Neural cell (in vitro differentiated cells): ENCODE results near the gene MYCBP. TPM values are rescaled to one million over a fixed set of nuclear protein-coding genes. Genes with fewer than 3 reads are reported as not detected.
A peak's percentile ranks its signal among the peaks of the same experiment; 100 is the strongest.

ENCODE experiments used
- H2AFZ ChIP-seq: fragments of 200-600, 300-800 bp; sonication (generic), shearing (Covaris generic); 2 replicates; pipeline ENCODE4 v1.6.0; 2014; ENCODE audit warnings: low read depth, mild to moderate bottlenecking, antibody characterized with exemption, low read length, moderate library complexity
- H3F3A ChIP-seq: fragments of 200-600 bp; shearing (Covaris generic); 2 replicates; pipeline ENCODE4 v1.6.1; 2016; ENCODE audit warnings: mild to moderate bottlenecking, moderate library complexity, mixed read lengths, antibody characterized with exemption, low read length; ENCODE audit not compliant: insufficient read depth, poor library complexity, severe bottlenecking
- H3K27ac ChIP-seq: fragments of 200-600, 300-800 bp; sonication (generic), shearing (Covaris generic); 2 replicates; pipeline ENCODE4 v1.5.1; 2014; ENCODE audit warnings: mild to moderate bottlenecking, low read length, moderate library complexity
- H3K27me3 ChIP-seq: fragments of 300-800, 200-600 bp; sonication (generic), shearing (Covaris generic); 2 replicates; pipeline ENCODE4 v1.6.0; 2014; ENCODE audit warnings: mild to moderate bottlenecking, low read depth, low read length, moderate library complexity; ENCODE audit not compliant: insufficient read depth
- H3K36me3 ChIP-seq: fragments of 300-800, 200-600 bp; sonication (generic), shearing (Covaris generic); 2 replicates; pipeline ENCODE4 v1.5.1; 2014; ENCODE audit warnings: mild to moderate bottlenecking, antibody characterized with exemption, low read length, moderate library complexity; ENCODE audit not compliant: insufficient read depth
- H3K4me2 ChIP-seq: fragments of 300-800, 200-600 bp; sonication (generic), shearing (Covaris generic); 2 replicates; pipeline ENCODE4 v1.6.0; 2014; ENCODE audit warnings: mild to moderate bottlenecking, low read length
- H3K4me3 ChIP-seq: fragments of 300-800, 200-600 bp; sonication (generic), shearing (Covaris generic); 2 replicates; pipeline ENCODE4 v1.5.1; 2014; ENCODE audit warnings: mild to moderate bottlenecking, low read length, moderate library complexity
- H3K79me2 ChIP-seq: fragments of 200-600 bp; shearing (Covaris generic); replicated peaks from 2 replicates; pipeline ENCODE4 v1.6.0; 2014; ENCODE audit warnings: mild to moderate bottlenecking, low read length, moderate library complexity; ENCODE audit not compliant: insufficient read depth
- H3K9ac ChIP-seq: fragments of 300-800, 200-600 bp; sonication (generic), shearing (Covaris generic); 2 replicates; pipeline ENCODE4 v1.6.1; 2016; ENCODE audit warnings: mild to moderate bottlenecking, low read length, mixed read lengths
- H3K9me2 ChIP-seq: fragments of 200-600 bp; shearing (Covaris generic); 2 replicates; pipeline ENCODE4 v1.6.1; 2016; ENCODE audit warnings: mild to moderate bottlenecking, low read length, mixed read lengths; ENCODE audit not compliant: insufficient read depth
- H3K9me3 ChIP-seq: fragments of 200-600, 300-800 bp; sonication (generic), shearing (Covaris generic); 2 replicates; pipeline ENCODE4 v1.6.1; 2016; ENCODE audit warnings: mild to moderate bottlenecking, mixed run types, low read length, moderate library complexity, mixed read lengths
- H4K20me1 ChIP-seq: fragments of 200-600 bp; shearing (Covaris generic); 2 replicates; pipeline ENCODE4 v1.6.1; 2016; ENCODE audit warnings: mild to moderate bottlenecking, mixed run types; ENCODE audit not compliant: insufficient read depth
- CTCF ChIP-seq: fragments of 450-650 bp; IDR thresholded peaks from 2 replicates; pipeline ENCODE4 v1.5.1; 2014; ENCODE audit warnings: antibody characterized with exemption, mild to moderate bottlenecking, moderate library complexity; ENCODE audit not compliant: poor library complexity, severe bottlenecking
- EP300 ChIP-seq: fragments of 450-650 bp; conservative IDR thresholded peaks from 2 replicates; pipeline ENCODE4 v1.6.1; 2014; ENCODE audit warnings: antibody characterized with exemption, mild to moderate bottlenecking, moderate library complexity; ENCODE audit not compliant: poor library complexity, severe bottlenecking
- EZH2 ChIP-seq: fragments of 200-600, 300-800 bp; shearing (Covaris generic), sonication (generic); IDR thresholded peaks from 2 replicates; pipeline ENCODE4 v1.6.1; 2014; ENCODE audit warnings: antibody characterized with exemption, low read length, borderline replicate concordance, mild to moderate bottlenecking; ENCODE audit not compliant: insufficient read depth, poor library complexity, severe bottlenecking
- MXI1 ChIP-seq: fragments of 450-650 bp; conservative IDR thresholded peaks from 2 replicates; pipeline ENCODE4 v1.6.1; 2014; ENCODE audit warnings: antibody characterized with exemption, mild to moderate bottlenecking; ENCODE audit not compliant: poor library complexity, severe bottlenecking
- POLR2AphosphoS5 ChIP-seq: IDR thresholded peaks from 2 replicates; pipeline ENCODE4 v1.6.1; 2012
- RAD21 ChIP-seq: fragments of 450-650 bp; conservative IDR thresholded peaks from 2 replicates; pipeline ENCODE4 v1.6.1; 2014; ENCODE audit warnings: antibody characterized with exemption, mild to moderate bottlenecking, moderate library complexity
- REST ChIP-seq: IDR thresholded peaks from 2 replicates; pipeline ENCODE4 v1.6.1; 2012; ENCODE audit warnings: borderline replicate concordance
- SMC3 ChIP-seq: fragments of 450-650 bp; conservative IDR thresholded peaks from 2 replicates; pipeline ENCODE4 v1.6.1; 2014; ENCODE audit warnings: antibody characterized with exemption, mild to moderate bottlenecking, moderate library complexity; ENCODE audit not compliant: poor library complexity
- TAF1 ChIP-seq: IDR thresholded peaks from 2 replicates; pipeline ENCODE4 v1.6.1; 2012; ENCODE audit warnings: low read depth
- polyA plus RNA-seq: library from polyadenylated mRNA; depleted of rRNA; stranded (reverse); fragments of >200 nt; gene quantifications from 2 replicates; pipeline ENCODE4 v1.2.3, GENCODE V29; 2014

MYCBP gene
- polyA plus RNA-seq, 1 donor from 2014 or later: 3.0 TPM

DNA sequence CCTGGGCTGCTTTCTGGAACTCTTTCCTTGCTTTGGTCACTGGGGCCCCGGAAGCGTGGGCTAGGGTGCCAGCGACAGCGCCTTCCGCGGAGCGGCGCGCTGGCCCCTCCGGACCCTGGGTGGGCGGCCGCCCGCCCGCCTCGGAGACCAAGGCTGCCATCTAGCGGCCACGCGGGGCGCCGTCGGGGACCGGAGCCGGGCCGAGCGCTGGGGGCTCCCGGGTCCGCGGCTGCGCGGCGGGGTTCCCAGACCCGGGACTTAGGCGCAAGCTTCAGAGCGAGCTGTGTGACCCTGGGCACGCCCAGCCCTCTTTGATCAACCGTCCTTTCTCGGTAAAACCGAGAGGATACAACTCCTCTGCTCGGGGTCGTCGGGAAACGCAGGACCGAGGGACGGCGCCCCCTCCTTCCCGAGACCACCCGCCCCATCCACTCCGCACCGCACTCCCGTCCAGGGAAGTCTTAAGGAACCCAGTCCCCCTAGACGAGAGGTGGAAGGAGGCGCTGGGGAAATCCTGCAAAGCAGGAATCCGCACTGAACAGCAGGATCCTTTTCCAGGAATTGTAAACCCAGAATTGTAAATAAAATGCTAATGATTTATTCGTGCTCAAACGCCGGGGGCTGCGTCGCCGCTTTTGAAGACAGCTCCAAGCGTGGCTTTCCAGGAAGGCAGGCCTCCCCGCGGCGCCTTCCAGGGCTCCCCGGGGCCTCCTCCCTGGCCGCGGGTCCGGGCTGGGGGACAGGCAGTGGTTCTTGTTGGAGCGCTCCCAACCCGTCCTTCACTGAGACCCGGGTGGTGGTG, 54.8 kb downstream of the MYCBP start:
- no peaks in the 10 kb centered on the region for H4K20me1 ChIP-seq
- no peaks in the 10 kb centered on the region for H3K9me2 ChIP-seq
- H3K9me3 ChIP-seq: no peaks in the 10 kb centered on the region
- TF ChIP-seq EP300: peak; percentile 24
- no peak for TF ChIP-seq POLR2AphosphoS5
- TF ChIP-seq RAD21: peak; percentile 97
- TF ChIP-seq REST: no peak
- peak; percentile 50 for TF ChIP-seq MXI1
- TF ChIP-seq SMC3: peak; percentile 96
- no peak for TF ChIP-seq TAF1
- peak; percentile 97 for TF ChIP-seq CTCF
- no peak for TF ChIP-seq EZH2
- peak overlapping the region; percentile 63 for H3K4me3 ChIP-seq
- no peak overlapping the region for H3K27ac ChIP-seq
- no peaks in the 10 kb centered on the region for H3K36me3 ChIP-seq
- H3K9ac ChIP-seq: peak overlapping the region; percentile 42
- peaks cover 15% of the 10 kb centered on the region for H3K27me3 ChIP-seq
- H3K4me2 ChIP-seq: no peak overlapping the region
- no peak overlapping the region for H2AFZ ChIP-seq
- H3K79me2 ChIP-seq: no peaks in the 10 kb centered on the region
- no peaks in the 10 kb centered on the region for H3F3A ChIP-seq

GRCh38 chr1:38817267-38818174, 55.6 kb downstream of the MYCBP start:
- Histone ChIP-seq H3K4me3 (peak overlapping the region; percentile 63), H3K27ac (no peak overlapping the region), H3K9me2 (no peaks in the 10 kb centered on the region), H3K36me3 (no peaks in the 10 kb centered on the region), H2AFZ (no peak overlapping the region), H3K79me2 (no peaks in the 10 kb centered on the region), H4K20me1 (no peaks in the 10 kb centered on the region), H3K4me2 (no peak overlapping the region), H3F3A (no peaks in the 10 kb centered on the region), H3K27me3 (peaks cover 15% of the 10 kb centered on the region), H3K9ac (no peak overlapping the region), H3K9me3 (no peaks in the 10 kb centered on the region)
- TF ChIP-seq CTCF: no peak
- TF ChIP-seq REST: no peak
- no peak for TF ChIP-seq EP300
- no peak for TF ChIP-seq TAF1
- no peak for TF ChIP-seq MXI1
